GM12878 (cell line): ENCODE measurements around the gene FLOT1. TPM values are rescaled to one million over a fixed set of nuclear protein-coding genes. Genes with fewer than 3 reads are reported as not detected.

Experiments used
- BCL11A ChIP-seq: IDR thresholded peaks from 2 replicates; pipeline ENCODE4 v1.6.1; 2011; ENCODE audit warnings: low read depth, low read length
- BMI1 ChIP-seq: fragments of 450-650 bp; IDR thresholded peaks from 2 replicates; pipeline ENCODE4 v1.6.1; 2016; ENCODE audit warnings: mild to moderate bottlenecking, moderate library complexity, borderline replicate concordance
- CHD1 ChIP-seq: IDR thresholded peaks from 2 replicates; pipeline ENCODE4 v1.6.1; 2012; ENCODE audit warnings: low read depth, low read length, improper control_type of control experiment
- CUX1 ChIP-seq: IDR thresholded peaks from 2 replicates; pipeline ENCODE4 v1.6.1; 2012; ENCODE audit warnings: improper control_type of control experiment, low read depth, low read length; ENCODE audit not compliant: insufficient replicate concordance
- ETV6 ChIP-seq, 2 experiments: fragments of 450-650 bp in 1 of 2; IDR thresholded peaks in 1 of 2; conservative IDR thresholded peaks in 1 of 2; 2 replicates each; pipeline ENCODE4 v1.6.1; 2014; ENCODE audit warnings: antibody characterized with exemption in 1 of 2, borderline replicate concordance in 1 of 2, low read depth in 1 of 2, mild to moderate bottlenecking in 1 of 2, moderate library complexity in 1 of 2
- HSF1 ChIP-seq: fragments of 150-350 bp; IDR thresholded peaks from 2 replicates; pipeline ENCODE4 v1.6.1; 2014; ENCODE audit warnings: mild to moderate bottlenecking, low read depth, low read length
- IRF5 ChIP-seq: fragments of 450-650 bp; IDR thresholded peaks from 2 replicates; pipeline ENCODE4 v1.6.1; 2017; ENCODE audit warnings: borderline replicate concordance
- LARP7 ChIP-seq: fragments of 450-650 bp; IDR thresholded peaks from 2 replicates; pipeline ENCODE4 v1.6.1; 2017; ENCODE audit warnings: mild to moderate bottlenecking
- MYC ChIP-seq: IDR thresholded peaks from 2 replicates; pipeline ENCODE4 v1.6.1; 2011; ENCODE audit warnings: mild to moderate bottlenecking, low read length, moderate library complexity, inconsistent platforms; ENCODE audit not compliant: insufficient read depth, insufficient replicate concordance, insufficient read length, severe bottlenecking
- NFIC ChIP-seq: IDR thresholded peaks from 2 replicates; pipeline ENCODE4 v1.6.1; 2012; ENCODE audit warnings: low read depth, mild to moderate bottlenecking, inconsistent platforms, low read length, moderate library complexity
- NFYA ChIP-seq: IDR thresholded peaks from 2 replicates; pipeline ENCODE4 v1.6.1; 2011; ENCODE audit warnings: low read depth, mild to moderate bottlenecking, low read length, improper control_type of control experiment, borderline replicate concordance
- NFYB ChIP-seq: IDR thresholded peaks from 2 replicates; pipeline ENCODE4 v1.6.1; 2011; ENCODE audit warnings: low read depth, mild to moderate bottlenecking, low read length, improper control_type of control experiment, moderate library complexity; ENCODE audit not compliant: insufficient read depth
- RFX5 ChIP-seq: IDR thresholded peaks from 2 replicates; pipeline ENCODE4 v1.6.1; 2011; ENCODE audit warnings: low read depth, low read length, improper control_type of control experiment
- SPI1 ChIP-seq: IDR thresholded peaks from 2 replicates; pipeline ENCODE4 v1.6.1; 2011; ENCODE audit warnings: low read depth, mild to moderate bottlenecking, low read length, moderate library complexity, borderline replicate concordance; ENCODE audit not compliant: insufficient read depth
- ZBTB4 ChIP-seq: fragments of 450-650 bp; formaldehyde crosslinking; IDR thresholded peaks from 2 replicates; pipeline ENCODE4 v1.4.0; 2022; ENCODE audit warnings: mild to moderate bottlenecking, moderate library complexity
- polyA plus RNA-seq, 11 experiments: library from polyadenylated mRNA; depleted of rRNA in 4 of 11; unstranded in 6 of 11; stranded (reverse) in 5 of 11; fragments of >200 nt; fragmentation: Nextera tagmentation in 4 of 11; fragmentation: Illumina TruSeq in 1 of 11; extraction: Ambion mirVana in 4 of 11; extraction: Trizol in 1 of 11; gene quantifications; 1 replicate in 1 of 11; 2 replicates in 10 of 11; pipeline versions ENCODE4 v1.2.1 to v1.2.3, GENCODE V29; 2011 to 2016; ENCODE audit warnings: inconsistent platforms in 2 of 11, missing spikeins in 2 of 11, low read depth in 1 of 11
- total RNA-seq, 4 experiments: library from RNA; depleted of rRNA in 3 of 4; stranded (reverse); fragments of >200 nt in 3 of 4; fragmentation: Illumina TruSeq in 1 of 4; extraction: Trizol in 1 of 4; gene quantifications; 2 replicates each; pipeline versions ENCODE4 v1.2.1 to v1.2.3, GENCODE V29; 2013 to 2021

Gene FLOT1
- total and polyA plus RNA-seq, 10 of the 15 experiments (the other 5 are each of a cell fraction or from before 2014, with no cell fraction given) = 12.3 to 153 (median 112) TPM

GRCh38 chr6:30744054-30744805, 1.7 kb upstream of the FLOT1 start, which contains the start of gene IER3 (continued):
- TF ChIP-seq ZBTB4 (no peak), CUX1 (no peak), BCL11A (no peak; the same call in 1 of the 2 replicates), NFYB (no peak), RFX5 (no peak), SPI1 (no peak), ETV6 (conservative IDR thresholded peaks at IDR 0.05 in 1 of 2, IDR thresholded peaks at IDR 0.05 in 1 of 2; ENCODE audit: borderline replicate concordance in 1 of 2, low read depth in 1 of 2) (no peak), HSF1 (no peak), NFYA (no peak), NFIC (no peak; the same call in 1 of the 2 replicates), MYC (no peak), LARP7 (no peak), CHD1 (0 out of 2 replicates have a peak, but pooled peaks have one; percentile 81), BMI1 (no peak), IRF5 (no peak)
